GM10266 (cell line): ENCODE data around the gene SFRP5.

Experiments used
- DNase-seq: peaks from one replicate; pipeline ENCODE4 v3.0.0; 2012; ENCODE audit errors: extremely low spot score
- CTCF ChIP-seq: IDR thresholded peaks from 2 replicates; pipeline ENCODE4 v1.5.1; 2012; ENCODE audit warnings: mild to moderate bottlenecking, low read depth; ENCODE audit not compliant: control insufficient read depth, insufficient read depth; ENCODE audit errors: missing control alignments

SFRP5 gene

GRCh38 chr10:97779975-97780374 lies 8.2 kb upstream of the SFRP5 start:
- DNase-seq, result no peak
- TF ChIP-seq CTCF, result no peak

- no peak for DNase-seq
These were observed 7.7 kb upstream of the SFRP5 start for GRCh38 chr10:97779492-97779891.

DNA sequence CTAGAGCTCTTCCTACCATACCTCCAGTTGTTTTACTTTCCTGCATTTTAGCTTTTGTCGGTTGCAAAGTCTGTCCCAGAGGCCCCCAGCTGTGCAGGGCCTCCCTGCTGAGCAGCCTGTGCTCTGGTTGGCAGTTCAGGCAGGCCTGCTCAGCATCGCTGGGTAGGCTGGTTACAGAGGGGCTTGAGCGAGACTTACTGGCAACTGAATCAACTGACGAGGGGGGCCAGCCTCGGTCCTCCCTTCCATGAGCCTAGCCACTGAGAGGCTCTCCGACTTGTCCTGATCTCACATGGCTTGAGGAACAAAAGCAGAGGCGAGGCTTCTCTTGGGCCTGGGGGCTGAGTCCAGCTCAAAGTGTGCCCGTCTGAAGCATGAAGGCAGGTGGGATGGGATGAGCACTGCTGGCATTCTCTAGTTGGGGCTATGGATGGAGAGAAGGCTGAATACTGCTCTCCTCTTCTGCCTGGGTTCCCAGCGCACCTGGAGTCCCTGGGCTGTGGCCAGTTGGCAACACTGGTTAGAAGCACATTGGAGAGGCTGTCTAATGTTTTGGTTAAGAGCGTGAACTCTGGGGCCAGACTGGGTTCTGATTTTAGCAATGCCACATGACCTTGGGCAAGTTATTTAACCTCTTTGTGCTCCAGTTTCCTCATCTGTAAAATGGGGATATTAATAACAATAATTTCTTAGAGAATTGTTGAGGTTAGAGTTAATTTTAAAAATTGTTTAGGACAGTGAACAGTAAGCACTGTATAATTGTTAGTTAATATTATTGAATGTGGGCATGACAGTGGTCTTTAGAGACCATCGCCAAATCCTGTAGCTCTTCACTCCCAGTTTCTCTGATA lies 6.9 kb upstream of the SFRP5 start:
- TF ChIP-seq CTCF, result no peak
- DNase-seq, result no peak

More at GRCh38 chr10:97779492-97779891, 7.7 kb upstream of the SFRP5 start:
- no peak for TF ChIP-seq CTCF

- no peak for TF ChIP-seq CTCF
- DNase-seq, result no peak
These were observed 5.3 kb upstream of the SFRP5 start for GRCh38 chr10:97777143-97777542.

- DNase-seq, result no peak
- no peak for TF ChIP-seq CTCF
These were observed 3.1 kb upstream of the SFRP5 start for GRCh38 chr10:97774811-97775294.

DNA sequence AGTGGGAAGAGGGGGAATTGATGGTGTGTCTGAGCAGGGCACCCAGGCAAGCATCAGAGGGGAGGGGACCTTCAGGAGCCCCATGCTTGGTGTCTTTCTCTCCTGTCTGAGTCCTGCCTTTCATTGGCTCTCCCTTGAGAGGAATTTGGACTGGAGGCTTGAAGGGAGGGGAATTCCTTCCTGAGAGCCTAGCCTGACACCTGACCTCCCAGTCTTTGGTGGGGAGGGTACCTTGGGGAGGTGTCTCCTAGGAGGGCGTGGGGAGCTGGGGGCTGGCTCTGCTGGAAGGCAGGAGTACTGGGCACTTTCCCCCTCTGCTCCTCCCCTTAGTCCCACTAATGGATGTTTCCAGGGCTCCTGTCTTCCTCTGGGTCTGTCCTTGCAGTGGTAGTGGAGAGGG lies 1.3 kb upstream of the SFRP5 start:
- no peak for TF ChIP-seq CTCF
- no peak for DNase-seq

GRCh38 chr10:97771055-97771891 lies 526 bp downstream of the SFRP5 start:
- DNase-seq, result no peak

More at GRCh38 chr10:97771055-97771891, 526 bp downstream of the SFRP5 start:
- no peak for TF ChIP-seq CTCF
